NCI-H128 (cell line): ENCODE results near the gene FYCO1.
A peak's percentile ranks its signal among the peaks of the same experiment; 100 is the strongest.

Source experiments
- DNase-seq: peaks from one replicate; lab custom pipeline; 2025; ENCODE audit not compliant: unreplicated experiment; lab: John Stamatoyannopoulos, UW

FYCO1 gene

GRCh38 chr3:45944830-45945620 is 50.6 kb downstream of the FYCO1 start:
- DNase-seq, result no peak

GRCh38 chr3:45943207-45943846 is 52.3 kb downstream of the FYCO1 start, which contains the start of gene CXCR6:
Gene CXCR6 (plus strand): TSS chr3:45943464. CDS start chr3:45946482, 3,018 bp downstream.
- DNase-seq, result no peak

- DNase-seq, result no peak
These were observed 53.4 kb downstream of the FYCO1 start for GRCh38 chr3:45942051-45942825.

- no peak for DNase-seq
These were observed 54.8 kb downstream of the FYCO1 start for GRCh38 chr3:45940781-45941365.

GRCh38 chr3:45940004-45940780 is 55.4 kb downstream of the FYCO1 start:
- no peak for DNase-seq

GRCh38 chr3:45939341-45939771 is 56.3 kb downstream of the FYCO1 start:
- no peak for DNase-seq

- peak; percentile 46 for DNase-seq
These were observed 56.8 kb downstream of the FYCO1 start for GRCh38 chr3:45938864-45939263.

- no peak for DNase-seq
These were observed 57.6 kb downstream of the FYCO1 start for GRCh38 chr3:45938043-45938435.

GRCh38 chr3:45937206-45938042 is 58.2 kb downstream of the FYCO1 start:
- no peak for DNase-seq

GRCh38 chr3:45936261-45936660 is 59.4 kb downstream of the FYCO1 start:
- DNase-seq, result no peak

GRCh38 chr3:45933591-45933990 is 62.0 kb downstream of the FYCO1 start:
- DNase-seq, result no peak

GRCh38 chr3:45932112-45932511 is 63.5 kb downstream of the FYCO1 start:
- no peak for DNase-seq

GRCh38 chr3:45931496-45931895 is 64.1 kb downstream of the FYCO1 start:
- DNase-seq, result no peak

- DNase-seq, result no peak
These were observed 66.5 kb downstream of the FYCO1 start for GRCh38 chr3:45929042-45929679.

GRCh38 chr3:45927881-45928280 is 67.7 kb downstream of the FYCO1 start:
- no peak for DNase-seq

GRCh38 chr3:45923755-45924154 is 71.9 kb downstream of the FYCO1 start:
- no peak for DNase-seq

- DNase-seq, result no peak
These were observed 72.6 kb downstream of the FYCO1 start for GRCh38 chr3:45922950-45923590.

- DNase-seq, result no peak
These were observed 73.6 kb downstream of the FYCO1 start for GRCh38 chr3:45922039-45922326.
